HG03439 (cell line): ENCODE results near the gene THTPA.
"Not testable (repeated sequence)": the region's sequence is repeated elsewhere in the genome, so short reads cannot be mapped to it uniquely, and the experiment has no call there.

Experiments used
- ATAC-seq: cut with Tn5 transposase; IDR thresholded peaks from one replicate; pipeline ENCODE4 v1.9.1; 2021; ENCODE audit warnings: mild to moderate bottlenecking, moderate library complexity; ENCODE audit not compliant: unreplicated experiment

Gene THTPA

DNA sequence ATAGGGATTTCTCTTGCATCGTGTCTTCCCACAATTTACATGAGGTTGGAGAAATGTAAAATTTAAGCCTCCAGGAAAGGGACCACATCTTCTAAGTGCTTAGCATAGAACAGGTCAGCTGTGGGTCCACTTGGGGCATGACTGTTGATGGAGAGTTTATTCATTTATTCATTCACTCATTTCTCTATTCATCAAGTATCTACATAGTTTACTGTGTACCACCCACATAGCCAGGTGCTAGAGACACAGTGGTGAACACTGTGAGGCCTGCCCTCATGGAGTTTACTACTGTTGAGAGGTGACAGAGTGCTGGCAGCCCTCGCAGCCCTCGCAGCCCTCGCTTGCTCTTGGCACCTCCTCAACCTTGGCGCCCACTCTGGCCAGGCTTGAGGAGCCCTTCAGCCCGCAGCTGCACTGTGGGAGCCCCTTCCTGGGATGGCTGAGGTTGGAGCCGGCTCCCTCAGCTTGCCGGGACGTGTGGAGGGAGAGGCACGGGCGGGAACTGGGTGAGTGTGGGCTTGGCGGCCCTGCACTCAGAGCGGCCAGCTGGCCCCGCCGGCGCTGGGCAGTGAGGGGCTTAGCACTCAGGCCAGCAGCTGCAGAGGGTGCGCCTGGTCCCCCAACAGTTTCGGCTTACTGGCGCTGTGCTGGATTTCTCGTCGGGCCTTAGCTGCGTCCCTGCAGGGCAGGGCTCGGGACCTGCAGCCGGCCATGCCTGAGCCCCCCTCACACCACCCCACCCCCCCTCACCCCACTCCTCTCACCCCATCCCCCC, 24.3 kb downstream of the THTPA start:
- no peak for ATAC-seq

DNA sequence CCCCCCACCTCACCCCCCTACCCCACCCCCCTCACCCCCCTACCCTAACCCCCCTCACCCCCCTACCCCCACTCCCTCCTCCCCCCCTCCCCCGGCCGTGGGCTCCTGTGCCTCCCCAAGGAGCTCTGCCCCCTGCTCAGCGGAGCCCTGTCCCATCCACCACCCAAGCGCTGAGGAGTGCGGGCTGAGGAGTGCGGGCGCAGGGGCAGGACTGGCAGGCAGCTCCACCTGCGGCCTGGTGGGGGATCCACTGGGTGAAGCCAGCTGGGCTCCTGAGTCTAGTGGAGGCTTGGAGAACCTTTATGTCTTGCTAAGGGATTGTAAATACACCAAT, 24.8 kb downstream of the THTPA start:
- no peak for ATAC-seq

DNA sequence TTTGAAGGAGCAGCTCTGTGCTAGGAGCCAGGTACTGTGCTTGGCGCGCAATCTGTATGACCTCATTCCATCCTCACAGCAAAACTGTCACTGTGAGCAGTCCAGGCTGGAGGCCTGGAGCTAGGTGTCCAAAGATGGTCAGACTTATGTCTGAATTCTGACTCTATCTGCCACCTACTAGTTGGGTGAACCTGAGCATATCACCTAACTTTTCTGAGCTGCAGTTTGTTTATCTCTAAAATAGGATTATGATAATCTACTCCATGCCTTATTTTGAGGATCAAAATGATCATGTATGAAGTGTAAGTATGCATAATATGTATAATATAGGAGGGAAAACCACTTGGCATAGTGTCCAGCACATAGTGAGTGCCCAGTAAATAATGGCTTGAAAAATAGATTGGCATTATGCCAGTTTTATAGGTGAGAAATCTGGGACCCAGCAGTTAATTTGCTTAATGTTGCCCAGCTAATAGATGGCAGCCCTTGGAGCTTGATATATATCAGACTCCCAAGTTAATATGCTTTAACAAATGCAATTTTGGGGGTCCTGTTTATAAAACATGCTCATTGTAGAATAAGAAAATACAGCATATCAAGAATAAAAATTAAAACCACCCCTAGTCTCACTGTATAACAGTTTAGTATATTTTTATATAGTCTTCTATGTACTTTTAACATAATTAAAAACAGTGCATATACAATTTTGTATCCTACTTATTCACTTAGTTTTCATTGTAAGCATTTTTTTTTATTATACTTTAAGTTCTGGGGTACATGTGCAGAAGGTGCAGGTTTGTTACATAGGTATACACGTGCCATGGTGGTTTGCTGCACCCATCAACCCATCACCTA, 27.1 kb downstream of the THTPA start:
- no peak for ATAC-seq

DNA sequence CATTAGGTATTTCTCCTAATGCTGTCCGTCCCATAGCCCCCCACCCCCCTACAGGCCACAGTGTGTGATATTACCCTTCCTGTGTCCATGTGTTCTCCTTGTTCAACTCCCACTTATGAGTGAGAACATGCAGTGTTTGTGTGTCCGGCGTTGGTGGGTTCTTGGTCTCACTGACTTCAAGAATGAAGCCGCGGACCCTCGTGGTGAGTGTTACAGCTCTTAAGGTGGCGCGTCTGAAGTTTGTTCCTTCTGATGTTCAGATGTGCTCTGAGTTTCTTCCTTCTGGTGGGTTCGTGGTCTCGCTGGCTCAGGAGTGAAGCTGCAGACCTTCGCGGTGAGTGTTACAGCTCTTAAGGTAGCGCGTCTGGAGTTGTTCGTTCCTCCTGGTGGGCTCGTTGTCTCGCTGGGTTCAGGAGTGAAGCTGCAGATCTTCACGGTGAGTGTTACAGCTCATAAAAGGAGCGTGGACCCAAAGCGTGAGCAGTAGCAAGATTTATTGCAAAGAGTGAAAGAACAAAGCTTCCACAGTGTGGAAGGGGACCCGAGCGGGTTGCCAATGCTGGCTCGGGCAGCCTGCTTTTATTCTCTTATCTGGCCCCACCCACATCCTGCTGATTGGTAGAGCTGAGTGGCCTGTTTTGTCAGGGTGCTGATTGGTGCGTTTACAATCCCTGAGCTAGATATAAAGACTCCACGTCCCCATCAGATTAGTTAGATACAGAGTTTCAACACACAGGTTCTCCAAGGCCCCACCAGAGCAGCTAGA, 27.9 kb downstream of the THTPA start:
- ATAC-seq = not testable (repeated sequence)

DNA sequence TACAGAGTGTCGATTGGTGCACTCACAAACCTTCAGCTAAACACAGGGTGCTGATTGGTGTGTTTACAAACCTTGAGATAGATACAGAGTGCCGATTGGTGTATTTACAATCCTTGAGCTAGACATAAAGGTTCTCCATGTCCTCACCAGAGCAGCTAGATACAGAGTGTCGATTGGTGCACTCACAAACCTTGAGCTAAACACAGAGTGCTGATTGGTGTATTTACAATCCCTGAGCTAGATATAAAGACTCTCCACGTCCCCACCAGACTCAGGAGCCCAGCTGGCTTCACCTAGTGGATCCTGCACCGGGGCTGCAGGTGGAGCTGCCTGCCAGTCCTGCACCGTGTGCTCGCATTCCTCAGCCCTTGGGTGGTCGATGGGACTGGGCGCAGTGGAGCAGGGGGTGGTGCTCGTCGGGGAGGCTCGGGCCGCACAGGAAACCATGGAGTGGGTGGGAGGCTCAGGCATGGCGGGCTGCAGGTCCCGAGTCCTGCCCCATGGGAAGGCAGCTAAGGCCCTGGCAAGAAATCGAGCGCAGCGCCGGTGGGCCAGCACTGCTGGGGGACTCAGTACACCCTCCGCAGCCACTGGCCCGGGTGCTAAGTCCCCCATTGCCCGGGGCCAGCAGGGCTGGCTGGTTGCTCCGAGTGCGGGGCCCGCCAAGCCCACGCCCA, 28.6 kb downstream of the THTPA start:
- ATAC-seq = not testable (repeated sequence)

DNA sequence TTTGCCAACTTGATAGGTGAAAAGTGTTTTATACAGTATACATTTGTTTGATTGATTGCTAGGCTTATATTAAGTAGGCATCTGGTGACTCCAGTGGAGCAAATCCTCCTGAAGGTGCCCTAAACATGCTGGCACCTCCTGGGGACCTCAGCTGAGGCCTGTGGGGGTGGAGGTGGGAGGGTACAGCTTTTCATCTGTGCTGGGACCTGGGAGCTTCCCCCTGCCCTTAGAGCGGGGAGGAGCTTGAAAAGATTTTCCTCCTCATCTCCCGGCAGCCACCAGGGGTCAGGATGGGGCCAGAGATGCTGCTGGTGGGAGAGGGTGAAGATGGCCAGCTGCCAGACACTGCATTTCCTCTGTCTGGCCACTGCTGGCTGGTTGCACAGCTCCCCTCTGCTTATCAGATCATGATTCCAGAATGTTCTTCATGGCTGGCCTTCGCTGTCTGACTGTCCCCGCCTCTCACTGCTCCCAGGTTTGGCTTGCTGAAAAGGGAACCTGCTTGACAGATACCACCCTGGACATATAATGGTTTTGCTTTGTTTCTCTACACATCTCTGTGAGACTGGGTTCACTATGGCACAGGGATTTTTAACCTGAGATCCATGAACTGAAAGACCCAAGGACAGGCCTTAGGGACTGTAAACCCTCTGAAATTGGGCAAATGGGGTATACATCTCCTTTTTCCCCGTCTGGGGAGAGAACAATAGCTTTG, 33.0 kb downstream of the THTPA start:
- peak; percentile 97 for ATAC-seq

DNA sequence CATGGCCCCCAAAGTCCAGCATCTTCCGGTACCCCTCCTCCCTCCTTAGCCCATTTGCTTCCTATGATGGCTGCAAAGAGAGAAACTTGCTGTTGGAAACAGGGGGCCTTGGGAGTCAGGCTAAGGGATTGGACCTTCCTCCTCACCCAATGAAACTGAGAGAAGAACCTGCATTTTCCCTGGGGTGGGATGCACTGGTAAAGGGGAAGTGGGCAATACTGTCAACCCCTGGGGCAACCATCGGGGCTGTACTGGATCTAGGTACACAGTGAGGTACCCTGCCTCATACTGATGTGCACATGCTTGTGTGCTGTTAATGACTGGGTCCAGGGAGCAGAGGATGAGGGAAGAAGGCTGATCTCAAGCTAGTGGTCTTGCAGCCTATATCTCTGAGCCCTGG, 33.5 kb downstream of the THTPA start:
- ATAC-seq = no peak

DNA sequence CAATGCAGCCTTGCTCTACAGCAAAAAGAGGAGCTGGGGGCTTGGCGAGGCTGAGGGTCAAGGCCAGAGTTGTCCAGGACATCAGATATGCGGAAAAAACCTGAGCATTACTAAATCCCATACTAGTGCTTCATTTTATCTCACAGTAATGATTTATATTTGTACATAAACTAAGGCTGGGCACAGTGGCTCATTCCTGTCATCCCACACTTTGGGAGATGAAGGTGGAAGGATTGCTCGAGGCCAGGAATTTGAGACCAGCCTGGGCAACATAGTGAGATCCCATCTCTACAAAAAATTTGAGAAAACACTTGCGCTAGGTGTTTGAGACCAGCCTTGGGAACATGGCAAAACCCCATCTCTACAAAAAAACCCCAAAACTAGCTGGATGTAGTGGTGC, 34.1 kb downstream of the THTPA start:
- no peak for ATAC-seq

DNA sequence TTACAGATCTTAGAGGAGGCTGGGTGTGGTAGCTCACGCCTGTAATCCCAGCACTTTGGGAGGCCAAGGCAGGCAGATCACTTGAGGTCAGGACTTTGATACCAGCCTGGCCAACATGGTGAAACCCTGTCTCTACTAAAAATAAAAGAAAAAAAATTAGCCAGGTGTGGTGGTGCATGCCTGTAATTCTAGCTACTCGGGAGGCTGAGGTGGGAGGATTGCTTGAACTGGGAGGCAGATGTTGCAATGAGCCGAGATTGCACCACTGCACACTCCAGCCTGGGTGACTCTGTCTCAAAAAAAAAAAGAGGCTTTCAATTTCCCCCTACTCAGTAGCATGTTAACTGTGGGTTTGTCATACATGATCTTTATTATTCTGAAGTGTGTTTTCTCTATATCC, 38.1 kb downstream of the THTPA start:
- ATAC-seq = not testable (repeated sequence)

DNA sequence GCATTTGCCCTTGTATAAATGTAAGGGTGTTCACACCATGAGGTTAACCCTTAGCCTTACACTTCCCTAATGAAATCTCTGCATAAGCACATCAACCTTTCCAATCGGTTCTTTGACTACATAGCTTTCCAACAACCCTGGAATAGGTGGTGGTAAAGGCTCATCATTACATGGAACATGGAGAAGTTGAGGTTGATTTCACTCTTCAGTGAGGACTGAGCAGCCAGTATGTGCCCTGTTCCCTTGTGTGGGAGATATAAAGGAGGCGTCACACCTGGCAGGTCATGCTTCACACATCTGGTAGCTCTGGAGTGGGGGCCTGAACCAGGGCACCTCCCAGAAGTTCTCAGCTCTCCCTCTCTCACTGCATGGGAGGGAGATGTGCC, 44.2 kb downstream of the THTPA start:
- ATAC-seq = no peak

DNA sequence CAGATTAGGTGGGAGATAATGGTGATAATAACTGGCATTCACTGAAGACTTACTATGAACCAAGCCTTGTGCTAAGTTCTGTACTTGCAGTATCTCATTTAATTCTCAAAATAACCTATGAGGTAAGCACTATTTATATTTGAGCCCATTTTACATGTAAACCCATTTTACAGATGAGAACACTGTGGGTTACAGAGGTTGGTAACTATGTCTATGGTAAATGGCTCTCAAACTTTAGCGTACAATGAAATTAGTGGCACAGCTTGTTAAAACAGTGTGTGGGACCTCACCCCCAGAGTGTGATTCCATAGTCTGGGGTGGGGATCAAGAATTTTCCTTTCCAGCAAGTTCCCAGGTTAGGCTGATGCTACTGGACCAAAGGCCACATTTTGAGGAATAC, 44.7 kb downstream of the THTPA start:
- ATAC-seq = no peak

DNA sequence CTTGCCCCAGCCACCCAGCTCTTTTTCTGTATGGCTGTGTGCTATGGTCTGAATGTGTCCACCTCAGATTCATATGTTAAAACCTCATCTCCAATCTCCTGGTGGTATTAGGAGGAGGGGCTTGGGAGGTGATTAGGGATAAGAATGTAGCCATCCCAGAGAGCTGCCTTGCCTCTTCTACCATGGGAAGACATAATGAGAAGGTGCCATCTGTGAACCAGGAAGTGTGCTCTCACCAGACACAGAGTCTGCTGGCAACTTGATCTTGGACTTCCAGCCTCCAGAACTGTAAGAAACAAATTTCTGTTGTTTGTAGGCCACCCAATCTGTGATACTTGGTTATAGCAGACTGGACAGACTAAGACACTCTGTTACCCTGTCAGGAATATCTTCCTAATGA, 45.4 kb downstream of the THTPA start:
- ATAC-seq = no peak

DNA sequence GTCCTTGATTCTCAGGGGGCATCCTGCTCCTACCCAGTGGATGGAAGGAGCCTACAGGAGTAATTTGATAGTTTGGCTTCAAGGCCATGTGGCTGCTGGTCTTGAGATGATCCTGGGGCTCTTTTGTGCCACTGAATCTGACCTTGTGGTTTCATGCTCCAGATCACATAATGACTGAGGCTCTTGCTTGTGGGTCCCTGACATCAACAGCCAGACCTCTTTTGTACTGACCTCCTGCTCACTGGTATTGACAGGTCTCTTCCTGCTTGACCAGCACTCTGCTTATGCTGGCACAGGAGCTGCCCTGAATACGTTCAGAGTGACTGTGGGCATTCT, 45.7 kb downstream of the THTPA start:
- no peak for ATAC-seq

DNA sequence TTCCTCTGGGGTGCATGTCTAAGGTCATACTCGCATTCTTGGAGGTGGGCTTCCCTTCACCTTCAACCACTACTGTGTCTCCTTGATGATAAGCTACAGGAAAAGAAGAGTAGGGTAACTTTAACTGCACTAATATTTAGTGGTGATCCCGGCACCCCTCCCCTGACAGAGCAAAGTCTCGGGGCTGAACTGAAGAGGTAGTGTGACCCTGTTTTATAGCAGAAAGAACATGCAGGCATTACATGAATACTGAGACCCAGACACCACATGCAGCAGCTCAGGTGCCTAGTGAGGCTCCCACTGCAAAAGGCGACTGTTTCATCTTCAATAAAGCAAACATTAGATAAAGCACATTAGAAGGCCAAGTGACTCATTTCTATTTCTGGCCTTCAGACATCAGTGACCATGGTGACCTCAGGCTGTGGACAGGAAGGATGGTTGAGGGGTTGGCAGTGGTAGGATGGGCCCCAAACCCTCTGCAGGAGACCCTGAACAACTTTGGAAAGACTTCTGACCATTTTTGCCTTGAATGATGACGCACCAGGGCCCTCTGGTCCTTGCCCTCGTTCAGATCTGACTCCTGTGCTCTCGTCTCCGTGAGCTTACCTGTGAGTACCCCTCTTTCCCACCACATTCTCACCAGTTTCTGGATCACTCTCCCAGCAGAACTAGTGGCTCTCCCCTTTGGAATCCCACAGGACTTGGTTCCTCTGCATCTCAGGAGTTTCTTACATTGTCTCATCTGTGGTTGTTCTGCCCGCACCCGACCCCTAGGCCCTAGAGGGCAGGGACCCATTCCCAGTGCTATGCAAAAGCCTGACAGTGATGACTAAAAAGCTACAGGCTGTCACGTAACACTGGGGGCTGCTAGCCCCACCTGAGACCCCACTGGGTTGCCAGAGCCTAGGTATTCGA, 46.4 kb downstream of the THTPA start:
- no peak for ATAC-seq

DNA sequence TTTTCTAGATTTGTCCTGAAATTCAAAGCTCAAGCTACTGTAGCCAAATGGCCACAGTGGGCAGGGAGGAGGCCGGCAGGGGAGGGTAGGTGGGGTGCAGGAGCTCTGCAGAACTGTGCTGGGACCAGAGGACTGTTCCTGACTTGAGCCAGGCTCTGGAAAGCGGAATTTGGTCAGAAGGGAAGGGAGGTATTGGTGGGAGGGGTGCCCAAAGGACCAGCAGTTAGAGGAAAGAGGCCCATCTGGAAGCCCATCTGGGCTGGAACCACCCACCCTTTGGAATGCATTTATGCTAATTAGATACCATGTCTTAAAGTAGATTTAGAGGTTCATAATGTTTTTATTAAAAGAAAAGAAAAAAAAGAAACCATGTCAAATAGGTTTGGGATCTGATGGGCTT, 47.0 kb downstream of the THTPA start:
- no peak for ATAC-seq

DNA sequence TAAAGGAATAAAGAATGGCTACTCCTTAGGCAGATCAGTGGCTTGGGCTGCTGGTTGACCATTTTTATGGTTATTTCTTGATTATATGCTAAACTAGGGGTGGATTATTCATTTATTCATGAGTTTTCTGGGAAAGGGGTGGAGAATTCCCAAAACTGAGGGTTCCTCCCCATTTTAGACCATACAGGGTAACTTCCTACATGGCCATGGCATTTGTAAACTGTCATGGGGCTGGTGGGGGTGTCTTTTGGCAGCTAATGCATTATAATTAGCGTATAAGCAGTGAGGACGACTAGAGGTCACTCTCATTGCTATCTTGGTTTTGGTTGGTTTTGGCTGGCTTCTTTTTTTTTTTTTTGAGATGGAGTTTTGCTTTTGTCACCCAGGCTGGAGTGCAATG, 48.1 kb downstream of the THTPA start:
- ATAC-seq = no peak

DNA sequence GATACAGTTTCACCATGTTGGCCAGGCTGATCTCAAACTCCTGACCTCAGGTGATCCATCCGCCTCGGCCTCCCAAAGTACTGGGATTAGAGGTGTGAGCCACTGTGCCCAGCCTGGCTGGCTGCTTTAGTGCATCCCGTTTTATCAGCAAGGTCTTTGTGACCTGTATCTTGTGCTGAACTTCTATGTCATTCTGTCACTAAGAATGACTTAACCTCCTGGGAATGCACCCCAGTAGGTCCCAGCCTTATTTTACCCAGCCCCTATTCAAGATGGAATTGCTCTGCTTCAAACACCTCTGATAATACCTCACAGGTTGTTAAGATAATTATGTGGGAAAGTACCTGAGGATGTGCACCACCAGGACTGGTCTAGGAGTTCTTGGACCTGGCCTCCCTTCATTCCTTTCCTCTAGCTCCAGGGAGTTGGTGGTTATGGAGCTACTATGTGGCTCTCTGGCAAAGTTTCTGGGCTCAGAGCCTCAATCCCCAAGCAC, 48.7 kb downstream of the THTPA start:
- ATAC-seq = no peak

DNA sequence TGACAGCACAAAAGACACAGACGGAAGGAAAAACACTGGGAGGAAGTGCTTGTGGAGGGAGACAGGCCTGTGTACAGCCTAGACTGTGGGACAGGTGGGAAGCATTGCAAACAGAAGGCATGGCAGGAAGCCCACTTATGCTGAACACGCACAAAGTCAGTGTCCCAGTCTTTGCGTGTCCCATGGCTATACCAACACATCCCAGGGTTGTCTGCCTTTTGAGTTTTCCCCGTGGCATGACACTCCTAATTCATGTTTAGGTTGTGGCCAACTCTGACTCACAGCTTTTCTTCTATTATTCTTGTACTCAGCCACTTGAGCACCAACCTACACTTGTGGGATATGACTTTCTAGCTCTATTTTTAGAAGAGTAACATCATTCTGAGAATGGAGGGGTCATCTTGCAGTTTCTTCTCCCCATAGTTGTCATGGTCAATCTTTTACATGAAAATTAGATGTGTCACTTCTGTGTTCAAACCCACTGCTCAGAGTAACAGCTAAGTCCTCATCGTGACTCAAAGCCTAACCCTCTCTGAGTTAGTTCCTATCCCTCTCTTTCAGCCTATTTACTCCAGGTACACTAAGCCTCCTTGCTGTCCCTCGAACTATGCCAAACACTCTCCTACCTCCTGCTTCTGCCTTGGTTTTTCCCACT, 50.0 kb downstream of the THTPA start:
- peak; percentile 87 for ATAC-seq

DNA sequence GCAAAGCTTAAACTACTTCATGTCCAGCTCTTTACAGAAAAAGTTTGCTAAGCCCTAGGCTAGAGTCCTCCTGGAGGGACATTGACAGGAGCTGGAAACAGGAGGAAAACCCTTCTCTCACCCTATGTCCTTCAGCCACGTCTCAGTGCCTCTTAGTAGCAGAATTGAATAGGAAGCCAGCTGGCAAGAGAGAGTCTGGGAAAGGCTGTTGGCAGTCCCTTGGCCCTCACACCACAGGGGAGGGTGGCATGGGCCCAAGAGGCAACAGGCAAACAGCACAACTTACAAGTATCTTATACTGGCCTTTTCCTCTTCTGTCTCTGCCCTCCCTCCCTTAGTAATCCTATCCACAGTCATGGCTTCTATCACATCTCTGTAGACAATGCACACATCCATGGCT, 52.4 kb downstream of the THTPA start:
- no peak for ATAC-seq
